ENCODE measurements around the gene SEMA3C. TPM values are rescaled to one million over a fixed set of nuclear protein-coding genes. Genes with fewer than 3 reads are reported as not detected.
"Not testable (repeated sequence)": the region's sequence is repeated elsewhere in the genome, so short reads cannot be mapped to it uniquely, and the experiment has no call there.

SEMA3C gene
- polyA plus RNA-seq (ENCODE audit: insufficient read length), result 124 TPM

DNA sequence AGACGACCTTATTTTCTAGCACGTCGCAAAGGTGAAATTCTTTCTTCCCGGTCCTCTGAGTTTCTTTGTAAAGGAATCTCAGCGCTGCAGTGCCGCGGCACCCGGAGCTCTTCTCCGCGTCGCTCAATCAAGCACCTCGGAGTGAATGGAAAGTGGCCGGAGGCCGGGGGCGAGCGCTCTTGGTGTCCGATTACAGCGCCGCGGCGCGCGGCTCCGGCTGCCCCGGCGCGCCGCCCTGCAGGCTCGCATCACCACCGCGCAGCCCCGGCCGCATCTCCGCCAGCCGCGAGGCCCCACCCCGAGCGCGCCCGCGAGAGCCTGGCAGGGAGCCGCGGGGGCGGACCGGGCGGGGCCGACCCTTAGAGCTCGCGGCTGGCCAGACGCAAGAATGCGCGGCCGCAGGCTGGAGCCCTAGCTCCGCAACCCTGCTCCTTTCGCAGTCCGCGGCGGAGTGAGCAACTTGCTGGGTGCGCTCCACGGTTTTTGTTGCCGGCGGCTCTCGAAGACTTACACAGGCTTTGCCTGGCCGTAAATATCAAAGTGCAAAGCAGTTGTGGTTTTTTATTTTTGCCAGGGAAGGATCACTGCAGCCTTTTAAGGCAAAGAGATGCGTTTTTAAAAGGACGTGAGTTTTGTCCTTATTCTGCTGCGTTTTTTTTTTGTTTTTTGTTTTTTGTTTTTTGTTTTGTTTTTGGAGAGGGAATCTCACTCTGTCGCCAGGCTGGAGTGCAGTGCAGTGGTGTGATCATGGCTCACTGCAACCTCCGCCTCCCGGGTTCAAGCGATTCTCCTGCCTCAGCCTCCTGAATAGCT lies at the start of gene SEMA3C:
TSS of gene SEMA3C (minus strand) at position 143 of the 813 bp plus-strand sequence. CDS start 2,270 bp downstream, outside the sequence.
- peak; percentile 97 for DNase-seq

DNA sequence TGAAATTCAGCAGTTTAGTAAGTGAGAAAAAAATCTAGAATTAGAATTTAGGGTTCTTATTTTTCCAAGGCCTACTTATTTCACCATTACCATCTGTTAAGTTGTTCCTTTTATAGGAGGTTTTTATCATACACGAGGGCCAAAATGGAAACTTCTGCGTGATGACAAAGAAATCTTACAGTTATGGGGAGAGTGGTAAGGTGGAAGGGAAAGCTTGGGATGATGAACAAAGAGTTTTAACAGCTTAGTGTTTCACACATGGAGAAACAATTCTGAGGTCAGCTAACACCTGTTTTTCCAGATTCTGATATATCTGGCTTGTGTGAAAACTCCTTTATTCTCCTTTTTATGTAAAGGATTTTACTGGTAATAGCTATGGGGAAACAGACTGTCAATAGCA lies 49.8 kb upstream of the SEMA3C start:
- peak; percentile 61 for DNase-seq

- DNase-seq, result no peak
Measured at GRCh38 chr7:80967917-80968297, 49.1 kb upstream of the SEMA3C start.

DNA sequence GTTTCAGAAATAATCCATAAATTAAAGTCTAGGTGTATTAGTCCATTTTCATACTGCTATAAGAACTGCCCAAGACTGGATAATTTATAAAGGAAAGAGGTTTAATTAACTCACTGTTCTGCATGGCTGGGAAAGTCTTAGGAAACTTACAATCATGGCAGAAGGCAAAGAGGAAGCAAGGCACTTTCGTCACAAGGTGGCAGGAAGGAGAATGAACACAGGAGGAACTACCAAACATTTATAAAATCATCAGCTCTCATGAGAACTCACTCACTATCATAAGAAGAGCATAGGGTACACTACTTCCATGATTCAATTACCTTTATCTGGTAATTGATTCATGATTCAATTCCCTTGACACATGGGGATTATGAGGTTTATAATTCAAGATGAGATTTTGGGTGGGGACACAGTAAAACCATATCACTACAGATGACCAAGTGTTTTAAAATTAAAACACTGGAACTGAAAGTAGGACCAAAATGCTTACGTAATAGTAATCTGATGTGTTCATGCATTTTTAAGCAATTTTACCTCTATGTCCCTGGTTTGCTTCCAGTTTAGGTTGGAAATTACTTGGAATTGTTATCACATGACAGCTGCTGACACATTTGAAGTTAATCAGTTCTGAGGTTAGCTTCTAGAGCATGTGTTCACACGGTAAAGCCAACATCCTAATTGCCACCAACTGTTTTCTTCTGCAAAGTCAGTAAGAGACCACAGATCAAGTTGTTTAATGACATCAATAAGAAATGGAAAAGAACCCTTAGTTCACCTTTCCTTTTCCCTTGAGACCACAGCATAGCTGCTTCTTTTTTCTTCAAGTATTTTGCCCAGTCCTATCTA lies 48.4 kb upstream of the SEMA3C start:
- no peak for DNase-seq

- no peak for DNase-seq
Measured at GRCh38 chr7:80960244-80960795, 41.5 kb upstream of the SEMA3C start.

DNA sequence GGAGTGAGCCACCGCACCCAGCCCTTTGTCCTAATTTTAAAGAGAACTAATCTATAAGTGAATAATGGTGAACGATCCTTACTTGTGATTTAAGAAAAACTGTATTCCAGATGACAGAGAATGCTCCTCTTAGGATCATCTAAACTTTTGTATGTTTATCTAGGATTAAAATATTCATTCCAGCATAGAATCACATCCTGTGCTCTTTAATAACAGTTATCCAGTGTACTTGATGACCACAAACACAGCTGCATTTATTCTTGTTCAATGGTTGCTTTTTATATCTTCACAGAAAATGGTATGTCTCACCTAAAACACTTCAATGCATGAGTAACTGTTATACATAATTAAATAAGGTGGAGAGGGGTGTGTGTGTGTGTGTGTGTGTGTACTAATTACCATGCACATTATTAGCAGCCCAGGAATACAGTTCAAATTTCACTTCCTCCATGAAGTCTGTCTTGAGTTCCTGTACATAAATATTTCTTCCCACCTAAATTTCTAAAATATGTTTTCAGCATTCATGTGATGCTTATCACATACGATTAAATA lies 38.5 kb upstream of the SEMA3C start:
- no peak for DNase-seq

DNA sequence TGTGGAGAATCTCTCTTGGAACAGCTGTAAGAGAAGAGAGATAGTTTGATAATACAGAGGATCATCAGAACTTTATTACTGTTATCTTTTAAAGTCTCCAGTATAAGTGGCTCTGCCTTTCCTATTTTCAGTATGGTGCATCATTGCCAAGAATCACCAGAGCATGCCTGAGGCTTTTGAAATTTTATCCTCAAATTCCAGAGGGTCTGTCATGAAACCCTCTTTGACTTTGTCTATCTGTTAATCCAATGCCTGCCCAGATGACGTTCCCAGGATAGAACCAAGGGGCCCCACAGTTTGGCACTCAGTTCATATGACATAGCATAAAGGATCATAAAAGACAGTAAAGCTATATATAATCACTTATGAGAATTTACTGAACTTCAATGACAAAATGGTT lies 35.3 kb upstream of the SEMA3C start:
- no peak for DNase-seq

DNA sequence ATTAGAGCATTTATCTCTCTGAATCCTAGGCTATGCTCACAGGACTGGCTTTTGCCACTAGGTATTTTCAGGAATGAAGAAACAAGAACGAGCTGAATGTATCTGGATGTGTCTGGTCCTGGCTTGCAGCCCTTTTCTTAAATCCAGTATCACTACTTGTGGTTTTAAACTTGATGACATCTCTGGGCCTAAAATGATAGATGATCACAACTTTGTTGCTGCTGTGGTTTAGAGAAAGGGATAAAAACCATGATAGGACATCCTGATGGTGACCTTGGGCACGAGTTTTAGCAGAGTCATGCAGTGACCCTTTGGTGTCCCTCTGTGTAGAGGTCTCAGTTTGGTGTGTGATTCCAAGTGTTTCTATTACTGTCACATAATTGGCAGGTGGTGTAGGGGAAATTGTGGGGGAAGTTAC lies 31.7 kb upstream of the SEMA3C start:
- DNase-seq, result no peak

- DNase-seq, result no peak
Measured at GRCh38 chr7:80949449-80949848, 30.6 kb upstream of the SEMA3C start.

DNA sequence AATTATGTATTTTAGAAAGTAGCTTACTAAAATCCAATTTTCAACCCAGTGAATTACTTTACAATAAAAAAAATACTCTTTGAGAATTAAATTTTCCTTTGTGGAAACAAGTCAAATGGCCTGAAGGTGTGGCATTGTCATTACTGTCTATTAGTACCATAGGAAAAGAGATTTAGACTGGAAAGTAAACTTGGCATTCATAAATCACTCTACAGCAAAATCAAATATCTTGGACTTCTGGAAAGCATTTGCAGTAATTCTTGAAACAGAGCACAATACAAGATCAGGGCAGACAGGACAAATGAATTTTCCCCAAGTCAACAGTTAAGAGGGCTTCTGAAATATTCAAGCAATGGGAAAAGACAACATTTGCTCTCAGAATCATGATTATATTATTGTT lies 28.0 kb upstream of the SEMA3C start:
- no peak for DNase-seq

DNA sequence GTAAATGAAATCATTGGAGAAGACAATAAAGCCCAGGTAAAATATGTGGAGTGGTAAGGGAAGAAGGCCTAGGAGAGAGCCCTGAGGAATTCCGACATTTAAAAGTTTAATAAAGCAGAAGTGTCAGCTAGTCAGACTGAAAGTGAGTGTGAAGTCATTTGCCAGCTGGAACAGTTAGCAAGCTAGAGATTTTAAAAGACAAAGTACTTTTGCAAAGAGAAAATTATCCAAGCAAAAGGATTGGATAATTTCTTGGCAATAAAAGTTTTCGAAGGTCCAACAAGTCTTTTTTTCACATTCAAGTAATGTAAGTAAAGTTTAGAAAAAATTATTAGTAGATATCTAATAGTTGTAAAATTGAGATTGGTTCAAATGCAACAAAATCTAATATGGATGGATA lies 27.1 kb upstream of the SEMA3C start:
- no peak for DNase-seq

DNA sequence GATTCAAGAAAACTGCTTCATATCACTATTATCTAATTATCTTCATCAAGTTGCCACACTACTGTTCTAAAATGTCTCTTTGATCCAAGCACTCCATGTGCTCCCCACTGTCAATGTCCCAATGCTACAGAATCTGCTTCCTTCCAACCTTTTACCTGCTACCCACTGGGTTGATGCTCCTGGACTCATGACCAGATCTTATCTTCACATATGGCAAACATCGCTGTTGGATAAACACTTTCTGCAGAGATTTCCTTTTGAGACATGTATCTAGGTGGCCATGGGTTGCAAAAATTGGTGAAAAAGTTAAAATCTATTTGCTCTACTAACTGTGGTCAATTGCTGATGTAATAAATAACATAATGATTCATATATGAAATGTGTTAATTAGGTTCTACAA lies 24.5 kb upstream of the SEMA3C start:
- no peak for DNase-seq

DNA sequence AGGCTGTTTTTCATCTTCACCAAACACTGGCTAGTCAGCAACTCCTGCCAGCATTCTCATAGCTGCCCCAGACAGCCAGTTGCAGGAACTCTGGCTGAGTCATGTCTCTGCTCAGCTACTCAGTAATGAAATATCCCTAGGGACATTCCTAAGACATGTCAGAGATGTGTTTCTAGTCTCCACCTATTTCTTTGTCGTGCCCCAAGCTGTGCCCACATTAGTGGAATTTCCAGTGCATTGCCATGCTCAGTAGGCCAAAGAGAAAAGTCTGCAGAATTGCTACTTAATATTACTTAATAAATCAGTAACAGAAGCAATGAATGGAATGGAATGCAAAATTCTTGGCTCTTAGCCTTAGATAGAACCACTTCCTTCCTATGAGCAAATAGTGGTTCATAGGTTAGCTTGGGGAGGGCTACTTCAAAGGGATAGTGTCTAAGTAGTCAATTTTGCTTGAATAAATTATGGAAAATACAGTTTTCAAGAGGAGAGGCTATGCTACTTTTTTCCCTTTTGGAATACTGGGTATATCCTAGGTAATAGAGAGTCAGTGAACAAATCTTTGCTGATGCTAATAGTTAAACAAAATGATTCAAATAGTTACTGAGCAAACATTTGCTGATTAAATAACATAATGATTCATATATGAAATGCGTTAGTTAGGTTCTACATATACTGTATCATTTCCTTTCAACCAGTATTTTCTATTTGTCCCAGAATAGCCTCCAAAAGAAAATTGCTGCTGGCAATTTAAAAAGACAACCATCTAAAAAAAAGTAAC lies 23.6 kb upstream of the SEMA3C start:
- DNase-seq, result no peak

- DNase-seq, result no peak
Measured at GRCh38 chr7:80941208-80941758, 22.4 kb upstream of the SEMA3C start.

GRCh38 chr7:80940539-80941207 lies 21.8 kb upstream of the SEMA3C start:
- no peak for DNase-seq

DNA sequence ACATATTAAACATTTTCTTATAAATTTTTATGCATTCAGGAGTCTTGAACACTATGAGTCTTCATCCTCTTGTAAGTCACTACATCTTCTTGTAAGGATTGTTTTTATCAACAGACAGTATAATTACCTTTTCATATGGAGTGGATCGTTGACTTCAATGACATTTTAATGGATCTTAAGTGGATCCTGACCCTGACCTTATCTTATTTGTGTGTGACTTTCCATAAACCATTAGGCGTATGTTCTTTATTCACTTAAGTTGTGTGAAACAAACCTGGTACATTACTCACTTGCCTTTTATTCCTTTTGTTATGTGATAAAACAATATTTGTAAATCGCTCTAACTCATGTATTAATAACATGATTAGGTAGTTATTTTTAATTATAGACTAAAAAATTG lies 18.5 kb upstream of the SEMA3C start:
- DNase-seq, result no peak

DNA sequence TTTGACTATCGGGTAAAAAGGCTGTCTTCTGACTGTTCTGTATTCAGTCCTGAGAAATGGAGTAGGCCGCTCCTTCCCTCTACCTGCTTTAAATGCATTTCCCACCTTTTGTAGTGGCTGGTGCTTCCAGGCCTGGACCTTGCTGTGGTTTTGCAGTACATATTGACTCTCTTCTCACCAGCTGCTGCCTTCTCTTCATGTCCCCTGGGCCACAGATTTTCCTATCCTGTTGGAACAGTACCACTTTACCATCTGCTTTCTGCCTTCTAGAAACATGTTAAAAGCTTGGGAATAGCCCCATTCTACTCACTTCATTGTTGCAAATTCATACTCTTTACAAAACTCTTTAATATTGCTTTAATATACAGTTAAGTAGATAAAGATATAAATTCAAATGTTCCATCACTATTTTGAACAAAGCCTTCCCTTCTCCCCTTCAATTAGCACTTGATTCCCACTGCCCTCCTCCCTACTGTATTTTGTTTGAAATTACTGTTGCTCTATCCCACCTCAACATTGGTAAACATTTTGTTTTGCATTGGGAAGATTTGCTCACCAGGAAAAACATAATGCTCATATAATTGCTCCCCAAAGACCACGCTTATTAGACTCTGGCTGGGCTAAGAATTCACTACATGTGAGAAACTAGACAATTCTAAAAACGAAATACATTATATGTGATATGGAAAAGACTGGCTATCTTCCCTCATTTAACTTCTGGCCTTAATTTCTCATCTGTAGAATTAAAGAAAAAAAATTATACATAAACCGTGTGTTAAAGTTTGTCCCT lies 17.3 kb upstream of the SEMA3C start:
- DNase-seq, result no peak

GRCh38 chr7:80934321-80934720 lies 15.5 kb upstream of the SEMA3C start:
- DNase-seq, result no peak

DNA sequence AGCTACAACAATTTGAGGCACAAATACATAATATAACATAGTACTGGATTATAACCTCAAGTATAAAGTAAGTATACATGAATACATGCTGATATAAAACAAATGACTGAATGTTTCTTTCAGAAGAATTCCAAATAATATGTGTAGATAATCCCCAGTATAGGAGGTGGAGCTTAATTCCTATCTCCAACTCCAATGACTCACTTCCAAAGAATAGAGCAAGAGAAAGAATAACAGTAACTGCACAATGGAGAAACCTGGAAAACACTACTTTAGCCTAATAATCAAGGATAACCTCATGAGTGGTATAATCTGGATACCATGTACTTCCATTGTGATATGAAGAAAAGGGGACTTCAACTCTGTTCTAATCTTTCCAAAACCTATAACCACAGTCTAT lies 13.7 kb upstream of the SEMA3C start:
- DNase-seq, result no peak

DNA sequence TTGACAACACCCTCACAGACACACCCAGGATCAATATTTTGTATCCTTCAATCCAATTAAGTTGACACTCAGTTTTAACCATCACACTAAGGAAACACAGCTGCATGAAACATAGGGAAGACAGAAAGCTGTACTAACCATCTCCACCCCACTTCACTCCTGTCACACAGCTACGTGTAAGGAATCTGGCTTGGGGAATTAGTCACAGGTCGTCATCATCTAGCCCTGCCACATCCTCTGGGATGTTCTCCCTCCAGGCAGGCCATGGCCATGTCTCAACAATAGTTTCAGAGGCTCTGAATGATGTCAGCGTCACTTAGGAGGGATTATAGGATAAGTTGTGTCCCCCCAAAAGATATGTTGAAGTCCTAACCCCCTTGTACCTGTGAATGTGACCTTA lies 10.8 kb upstream of the SEMA3C start:
- DNase-seq, result no peak

DNA sequence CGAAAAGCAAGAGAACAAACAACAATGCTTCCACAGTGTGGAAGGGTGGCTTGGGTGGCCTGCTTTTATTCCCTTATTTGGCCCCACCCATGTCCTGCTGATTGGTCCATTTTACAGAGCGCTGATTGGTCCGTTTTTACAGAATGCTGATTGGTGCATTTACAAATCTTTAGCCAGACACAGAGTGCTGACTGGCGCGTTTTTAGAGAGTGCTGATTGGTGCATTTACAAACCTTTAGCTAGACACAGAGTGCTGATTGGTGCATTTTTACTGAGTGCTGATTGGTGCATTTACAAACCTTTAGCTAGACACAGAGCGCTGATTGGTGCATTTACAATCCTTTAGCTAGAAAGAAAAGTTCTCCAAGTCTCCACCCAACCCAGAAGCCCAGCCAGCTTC lies 8.1 kb upstream of the SEMA3C start:
- not testable (repeated sequence) for DNase-seq
